ES-I3 (cell line): Measurements from ENCODE around the gene SFMBT2.

Source experiments
- H3K36me3 ChIP-seq: 2 replicates; pipeline ENCODE4 v1.6.1; 2013; ENCODE audit warnings: mild to moderate bottlenecking, low read length, control low read depth, moderate library complexity; ENCODE audit not compliant: insufficient read depth
- H3K4me1 ChIP-seq: 2 replicates; pipeline ENCODE4 v1.6.1; 2013; ENCODE audit warnings: mild to moderate bottlenecking, control low read depth, low read length; ENCODE audit not compliant: insufficient read depth
- H3K9ac ChIP-seq: 2 replicates; pipeline ENCODE4 v1.6.1; 2013; ENCODE audit warnings: low read depth, mild to moderate bottlenecking, low read length, moderate library complexity
- H3K9me3 ChIP-seq: 2 replicates; pipeline ENCODE4 v1.6.1; 2013; ENCODE audit warnings: mild to moderate bottlenecking, low read length, moderate library complexity; ENCODE audit not compliant: control insufficient read depth, insufficient read depth

Gene SFMBT2

DNA sequence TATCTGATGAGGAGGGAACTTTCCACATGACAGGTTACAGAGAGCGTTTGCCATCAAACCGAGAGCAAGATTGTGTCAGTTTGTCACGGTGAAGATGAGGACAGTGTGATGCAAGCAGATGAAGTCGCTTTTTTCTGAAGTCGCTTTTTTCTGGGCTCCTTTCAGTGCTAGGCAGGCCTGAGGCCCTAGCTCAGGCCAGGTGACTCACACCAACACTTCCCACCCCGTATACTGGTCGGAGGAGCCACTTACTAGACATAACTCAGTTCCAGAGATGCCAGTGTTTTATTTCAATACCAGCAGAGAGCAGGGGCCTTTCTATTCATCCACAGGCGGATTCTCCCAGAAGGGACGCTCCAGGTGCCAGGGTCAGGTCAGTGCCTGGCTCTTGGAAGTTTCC is 58.9 kb downstream of the SFMBT2 start:
- Histone ChIP-seq H3K9ac (no peak overlapping the region), H3K4me1 (no peaks in the 10 kb centered on the region), H3K36me3 (no peaks in the 10 kb centered on the region), H3K9me3 (no peaks in the 10 kb centered on the region)

DNA sequence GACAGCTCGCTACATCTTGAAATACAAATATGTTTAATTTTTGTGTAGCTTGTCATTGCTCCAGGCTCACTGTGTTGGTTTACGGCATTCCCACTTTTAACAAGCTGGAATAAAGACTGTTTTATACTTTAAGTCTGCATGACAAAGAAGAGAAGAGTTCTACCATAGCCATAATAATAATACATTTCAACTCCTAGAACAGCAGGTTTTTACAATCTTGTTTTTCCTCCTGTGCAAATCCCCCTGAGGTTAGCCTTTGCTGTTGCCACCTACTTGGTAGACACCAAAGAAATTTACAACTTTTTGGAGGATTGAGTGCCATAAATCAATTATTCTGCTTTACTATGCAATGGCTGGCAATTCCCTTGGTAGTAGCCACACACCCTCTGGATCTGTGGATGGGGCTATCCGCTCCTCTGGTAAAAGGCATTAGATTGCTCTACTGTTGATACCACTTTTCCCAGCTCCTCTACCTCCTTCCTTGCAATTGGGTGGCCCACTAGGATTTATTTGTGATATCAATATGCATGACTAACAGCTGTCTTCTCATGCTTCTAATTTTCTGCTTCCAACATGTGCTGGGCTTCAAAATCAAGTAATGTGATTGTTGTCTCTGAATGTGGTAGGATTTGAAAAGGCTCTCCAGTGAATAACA is 60.2 kb downstream of the SFMBT2 start:
- H3K36me3 ChIP-seq: no peaks in the 10 kb centered on the region

DNA sequence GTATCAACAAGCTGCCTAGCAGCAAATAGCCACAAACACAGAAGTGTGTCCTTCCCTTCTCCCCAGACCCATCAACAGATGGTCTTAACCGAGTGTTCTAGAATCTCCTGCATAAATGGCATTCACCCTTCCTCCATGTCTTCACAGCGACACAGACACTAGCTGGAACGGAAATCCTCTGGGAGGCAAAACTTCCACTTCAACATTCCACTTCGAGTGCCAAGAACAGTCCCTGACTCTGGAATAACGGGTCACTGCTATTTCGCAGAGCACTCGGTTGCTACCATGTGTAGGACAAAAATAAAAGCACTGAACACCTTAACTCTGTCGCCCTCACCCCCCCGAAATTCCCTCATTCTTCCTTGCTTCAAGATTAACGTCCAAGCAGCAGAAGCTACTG is 65.1 kb downstream of the SFMBT2 start:
- Histone ChIP-seq H3K4me1 (no peaks in the 10 kb centered on the region; the same call in 1 of the 2 replicates), H3K9me3 (no peaks in the 10 kb centered on the region), H3K9ac (no peak overlapping the region), H3K36me3 (no peaks in the 10 kb centered on the region)

More for the DNA sequence above, 60.2 kb downstream of the SFMBT2 start:
- Histone ChIP-seq H3K9me3 (no peaks in the 10 kb centered on the region), H3K9ac (no peak overlapping the region), H3K4me1 (no peaks in the 10 kb centered on the region)

DNA sequence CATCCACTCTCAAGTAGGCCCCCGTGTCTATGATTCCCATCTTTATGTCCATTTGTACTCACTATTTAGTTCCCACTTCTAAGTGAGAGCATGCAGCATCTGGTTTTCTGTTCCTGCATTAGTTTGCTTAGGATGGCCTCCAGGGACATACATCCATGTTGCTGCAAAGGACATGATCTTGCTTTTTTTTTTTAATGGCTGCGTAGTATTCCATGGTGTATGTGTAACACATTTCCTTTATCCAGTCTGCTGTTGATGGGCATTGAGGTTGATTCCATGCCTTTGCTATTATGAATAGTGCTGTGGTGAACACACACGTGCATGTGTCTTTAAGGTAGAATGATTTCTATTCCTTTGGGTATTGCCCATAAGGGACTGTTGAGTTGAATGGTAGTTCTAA is 67.8 kb downstream of the SFMBT2 start:
- Histone ChIP-seq H3K9ac (no peak overlapping the region), H3K9me3 (no peaks in the 10 kb centered on the region), H3K36me3 (no peaks in the 10 kb centered on the region), H3K4me1 (peaks cover 4% of the 10 kb centered on the region)

DNA sequence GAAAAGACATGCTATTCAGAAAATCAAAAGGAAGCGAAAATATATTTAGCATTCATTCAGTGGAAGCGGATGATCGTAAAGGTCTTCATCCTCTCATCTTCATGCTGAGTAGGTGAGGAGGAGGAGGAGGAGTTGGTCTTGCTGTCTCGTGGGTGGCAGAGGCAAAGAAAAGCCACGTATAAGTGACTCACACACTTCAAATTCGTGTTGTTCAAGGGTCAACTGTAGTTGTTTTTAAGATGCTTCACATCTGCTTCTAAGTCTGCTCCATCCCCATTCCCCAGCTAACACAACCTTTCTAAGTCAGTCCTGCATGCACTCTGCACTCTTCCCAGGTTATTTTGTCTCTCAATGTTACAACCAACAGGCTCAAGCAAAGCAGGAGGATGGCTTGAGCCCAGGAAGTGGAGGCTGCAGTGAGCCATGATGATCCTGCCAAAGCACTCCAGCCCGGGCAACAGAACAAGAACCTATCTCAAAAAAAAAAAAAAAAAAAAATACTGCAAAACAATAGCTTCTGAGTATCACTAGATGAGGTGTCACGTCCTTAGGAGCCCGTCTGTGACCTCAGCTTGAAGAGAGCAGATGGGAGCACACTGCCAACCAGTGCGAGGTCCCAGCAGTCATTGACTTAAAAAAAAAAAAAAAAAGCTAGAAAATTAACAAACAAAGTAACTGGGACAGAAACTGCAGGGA is 70.5 kb downstream of the SFMBT2 start:
- peaks cover 4% of the 10 kb centered on the region for H3K4me1 ChIP-seq
- H3K9ac ChIP-seq: no peak overlapping the region
- H3K9me3 ChIP-seq: no peaks in the 10 kb centered on the region
- no peaks in the 10 kb centered on the region; the same call in 1 of the 2 replicates for H3K36me3 ChIP-seq

DNA sequence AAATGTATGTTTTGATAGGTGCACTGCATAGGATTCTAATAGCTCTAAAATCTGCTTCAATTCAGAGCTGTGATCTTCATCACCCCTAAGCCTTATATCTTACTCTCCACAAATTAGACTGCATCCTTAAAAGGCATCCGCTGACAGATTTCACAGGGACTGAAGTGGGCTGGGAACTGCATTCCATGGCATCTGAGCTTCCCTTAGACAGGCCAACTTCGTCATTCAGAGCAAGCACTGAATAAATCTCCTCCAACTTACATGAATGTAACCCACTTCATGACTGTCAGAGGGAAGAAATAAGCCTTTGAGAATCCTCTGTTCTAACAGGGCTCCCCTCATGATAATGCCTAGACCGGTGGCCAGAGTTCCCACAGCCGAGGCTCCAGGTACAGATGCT is 71.3 kb downstream of the SFMBT2 start:
- Histone ChIP-seq H3K9ac (no peak overlapping the region), H3K9me3 (no peaks in the 10 kb centered on the region), H3K36me3 (no peaks in the 10 kb centered on the region; the same call in 1 of the 2 replicates), H3K4me1 (peaks cover 5% of the 10 kb centered on the region)

DNA sequence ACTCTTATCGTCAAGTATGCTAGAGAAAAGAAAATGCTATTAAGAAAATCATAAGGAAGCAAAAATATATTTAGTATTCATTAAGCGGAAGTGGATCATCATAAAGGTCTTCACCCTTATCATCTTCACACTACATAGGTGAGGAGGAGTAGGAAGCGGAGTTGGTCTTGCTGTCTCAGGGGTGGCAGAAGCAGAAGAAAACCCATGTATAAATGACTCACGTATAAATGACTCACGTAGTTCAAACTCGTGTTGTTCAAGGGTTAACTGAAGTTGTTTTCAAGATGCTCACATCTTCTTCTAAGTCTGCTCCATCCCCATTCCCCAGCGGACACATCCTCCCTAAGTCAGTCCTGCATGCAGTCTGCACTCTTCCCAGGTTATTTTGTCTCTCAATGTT is 72.4 kb downstream of the SFMBT2 start:
- Histone ChIP-seq H3K9me3 (no peaks in the 10 kb centered on the region), H3K36me3 (no peaks in the 10 kb centered on the region; the same call in 1 of the 2 replicates), H3K9ac (no peak overlapping the region), H3K4me1 (peaks cover 8% of the 10 kb centered on the region)

DNA sequence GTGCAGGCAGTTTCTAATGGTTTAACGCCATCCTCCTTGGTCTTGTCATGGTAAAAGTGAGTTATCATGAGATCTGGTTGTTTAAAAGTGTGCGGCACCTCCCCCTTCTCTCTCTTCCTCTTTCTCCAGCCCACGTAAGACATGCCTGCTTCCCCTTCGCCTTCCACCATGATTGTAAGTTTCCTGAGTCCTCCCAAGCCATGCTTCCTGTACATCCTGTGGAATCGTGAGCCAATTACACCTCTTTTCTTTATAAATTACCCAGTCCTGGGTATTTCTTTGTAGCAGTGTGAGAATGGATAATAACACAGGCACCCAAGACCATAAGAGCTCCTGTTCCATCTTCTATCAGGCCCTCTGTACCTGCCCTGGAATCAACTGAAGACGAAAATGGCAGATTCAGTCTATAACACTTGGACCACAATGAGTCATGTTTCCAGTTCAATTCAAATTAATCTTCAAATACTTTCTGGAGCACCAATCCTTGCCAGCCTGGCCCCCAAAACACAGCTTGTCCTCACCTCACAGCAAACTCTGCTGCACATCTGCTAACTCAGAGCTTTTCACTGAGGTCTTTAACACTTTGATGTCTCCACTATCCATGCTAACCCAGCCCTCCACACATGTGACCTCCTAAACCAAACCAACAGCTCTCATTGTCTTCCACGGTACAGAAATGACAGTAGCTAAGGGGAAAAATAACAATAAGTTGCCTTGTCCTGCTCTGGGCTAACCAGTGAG is 73.2 kb downstream of the SFMBT2 start:
- Histone ChIP-seq H3K4me1 (peaks cover 8% of the 10 kb centered on the region), H3K9ac (no peak overlapping the region), H3K9me3 (no peaks in the 10 kb centered on the region), H3K36me3 (no peaks in the 10 kb centered on the region; the same call in 1 of the 2 replicates)

DNA sequence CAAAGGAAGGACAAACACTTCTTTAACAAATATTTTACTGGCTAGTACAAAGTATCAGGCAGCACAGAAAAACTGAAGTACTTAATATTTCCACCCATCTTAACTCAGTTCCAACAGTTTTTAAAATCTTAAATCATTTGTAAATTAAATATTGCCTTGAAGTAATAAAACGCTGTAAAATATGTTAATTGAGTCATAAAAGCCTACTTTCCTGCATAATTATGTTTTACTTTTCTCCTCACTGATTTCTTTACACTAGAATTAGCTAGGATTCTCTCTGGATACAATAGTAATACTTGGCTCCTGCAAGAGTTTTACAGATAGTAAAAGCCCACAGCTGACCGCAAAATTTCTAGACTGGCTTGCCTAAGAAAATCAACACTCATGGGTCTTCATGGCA is 74.9 kb downstream of the SFMBT2 start:
- Histone ChIP-seq H3K9me3 (no peaks in the 10 kb centered on the region), H3K9ac (no peak overlapping the region), H3K4me1 (peaks cover 8% of the 10 kb centered on the region), H3K36me3 (no peaks in the 10 kb centered on the region; the same call in 1 of the 2 replicates)

DNA sequence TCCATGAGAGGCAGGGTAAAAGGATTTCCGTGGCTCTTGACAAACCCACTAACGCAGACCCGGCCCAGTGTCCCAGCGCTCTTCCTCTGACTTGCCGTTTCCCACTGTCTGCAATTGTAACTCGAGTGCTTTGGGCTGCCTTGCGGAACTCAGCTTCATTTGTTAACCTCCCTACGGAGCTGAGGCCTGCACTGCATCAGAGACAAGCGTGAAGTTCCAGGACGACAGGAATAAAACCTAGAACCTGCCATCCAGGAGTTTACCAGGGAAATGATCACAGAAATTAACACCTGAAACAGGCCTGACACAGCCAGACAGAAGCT is 76.2 kb downstream of the SFMBT2 start:
- no peaks in the 10 kb centered on the region; the same call in 1 of the 2 replicates for H3K36me3 ChIP-seq
- H3K4me1 ChIP-seq: peaks cover 3% of the 10 kb centered on the region; the same call in 1 of the 2 replicates
- H3K9ac ChIP-seq: no peak overlapping the region
- no peaks in the 10 kb centered on the region for H3K9me3 ChIP-seq

DNA sequence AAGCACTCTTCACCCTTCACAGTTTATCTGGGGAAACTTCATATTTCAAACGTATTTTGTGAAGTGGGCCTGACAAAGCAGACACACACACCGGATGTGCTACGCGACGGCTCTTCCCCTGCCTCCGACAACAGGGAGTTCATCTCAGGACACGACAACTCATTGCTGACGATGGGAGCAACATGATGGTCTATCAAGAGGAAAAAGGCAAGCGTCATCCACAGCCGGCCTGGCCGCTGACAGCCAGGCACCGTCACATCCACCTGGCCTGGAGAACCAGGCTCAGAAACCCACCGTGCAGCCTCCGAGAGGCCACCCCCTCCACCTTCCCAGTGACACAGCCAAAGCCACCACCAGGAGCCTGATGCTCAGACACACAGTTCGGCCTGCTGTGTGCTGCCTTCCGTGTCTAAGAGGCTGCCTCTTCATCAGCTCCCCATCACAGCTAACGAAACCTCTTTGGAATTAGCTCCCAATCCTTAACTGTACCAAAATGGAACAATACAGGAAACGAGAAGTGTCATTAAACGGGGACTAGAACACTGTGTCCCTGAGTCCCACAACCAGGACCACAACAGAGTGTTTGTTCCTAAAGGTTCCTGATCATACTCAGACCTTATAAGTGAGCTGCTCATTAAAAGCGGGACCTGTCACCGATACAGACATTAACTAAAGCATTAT is 76.7 kb downstream of the SFMBT2 start:
- no peaks in the 10 kb centered on the region; the same call in 1 of the 2 replicates for H3K36me3 ChIP-seq
- H3K9me3 ChIP-seq: no peaks in the 10 kb centered on the region
- peaks cover 3% of the 10 kb centered on the region; the same call in 1 of the 2 replicates for H3K4me1 ChIP-seq
- no peak overlapping the region for H3K9ac ChIP-seq

DNA sequence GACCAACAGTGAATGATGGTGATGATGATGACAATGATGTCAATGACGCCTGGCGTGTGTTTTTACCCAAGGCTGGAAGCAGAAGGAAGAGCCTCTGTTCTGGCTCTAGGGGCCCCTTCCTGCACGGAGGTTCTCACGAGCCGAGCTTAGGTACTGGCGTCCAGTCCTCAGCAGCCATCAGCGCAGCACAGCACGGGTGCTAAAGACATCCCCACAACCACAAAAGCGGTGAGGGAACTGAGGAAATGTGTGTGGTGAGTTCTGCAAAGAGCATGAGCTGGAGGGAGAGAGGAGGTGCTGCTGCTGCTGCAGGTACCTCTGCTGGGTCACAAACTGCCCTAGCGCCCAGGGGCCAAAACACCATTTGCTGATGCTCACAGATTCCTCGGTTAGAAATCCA is 81.6 kb downstream of the SFMBT2 start:
- H3K9me3 ChIP-seq: peaks cover 13% of the 10 kb centered on the region
- no peaks in the 10 kb centered on the region for H3K36me3 ChIP-seq
- H3K4me1 ChIP-seq: no peaks in the 10 kb centered on the region
- H3K9ac ChIP-seq: no peak overlapping the region

DNA sequence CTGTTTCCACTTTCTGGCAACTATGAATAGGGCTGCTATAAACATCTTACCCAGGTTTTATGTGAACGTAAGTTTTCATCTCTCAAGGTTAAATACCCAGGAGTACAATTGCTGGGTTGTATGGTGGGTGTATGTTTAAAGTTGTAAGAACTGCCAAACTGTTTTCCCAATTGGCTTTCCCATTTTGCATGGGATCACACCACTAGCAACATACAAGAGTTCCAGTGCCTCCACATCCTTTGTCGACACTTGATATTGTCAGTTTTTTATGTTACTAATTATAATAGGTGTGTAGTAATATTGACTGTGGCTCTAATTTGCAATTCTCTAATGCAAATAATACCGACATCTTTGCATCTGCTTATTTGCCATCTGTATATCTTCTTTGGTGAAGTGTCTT is 82.9 kb downstream of the SFMBT2 start:
- Histone ChIP-seq H3K36me3 (no peaks in the 10 kb centered on the region), H3K9me3 (peaks cover 15% of the 10 kb centered on the region), H3K9ac (no peak overlapping the region), H3K4me1 (no peaks in the 10 kb centered on the region)

DNA sequence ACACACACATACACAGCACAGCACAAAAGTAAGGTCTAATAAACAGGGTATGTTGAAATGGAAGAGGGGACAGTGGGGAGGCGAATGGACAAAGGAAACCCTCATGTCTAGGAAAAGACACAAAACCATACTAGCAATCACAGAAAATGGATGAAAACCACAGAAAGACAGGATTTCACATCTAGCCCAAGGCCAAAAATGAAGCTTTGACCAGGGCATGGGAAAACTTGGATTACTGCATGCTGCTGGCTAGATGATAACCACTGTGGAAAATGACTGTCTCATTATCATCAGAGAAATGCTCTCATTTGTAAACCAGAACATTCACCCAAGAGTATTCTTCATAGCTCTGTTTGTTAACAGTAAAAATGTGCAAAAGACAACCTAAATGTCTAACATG is 88.2 kb downstream of the SFMBT2 start:
- Histone ChIP-seq H3K9ac (no peak overlapping the region), H3K9me3 (peaks cover 3% of the 10 kb centered on the region), H3K4me1 (no peaks in the 10 kb centered on the region), H3K36me3 (no peaks in the 10 kb centered on the region)
